ENCODE results near the gene POC1A. TPM values are rescaled to one million over a fixed set of nuclear protein-coding genes. Genes with fewer than 3 reads are reported as not detected.

Gene POC1A
- total and polyA plus RNA-seq, 10 of the 15 experiments (the other 5 are each of a cell fraction or from before 2014, with no cell fraction given) = 8.5 to 49.8 (median 23.5) TPM

DNA sequence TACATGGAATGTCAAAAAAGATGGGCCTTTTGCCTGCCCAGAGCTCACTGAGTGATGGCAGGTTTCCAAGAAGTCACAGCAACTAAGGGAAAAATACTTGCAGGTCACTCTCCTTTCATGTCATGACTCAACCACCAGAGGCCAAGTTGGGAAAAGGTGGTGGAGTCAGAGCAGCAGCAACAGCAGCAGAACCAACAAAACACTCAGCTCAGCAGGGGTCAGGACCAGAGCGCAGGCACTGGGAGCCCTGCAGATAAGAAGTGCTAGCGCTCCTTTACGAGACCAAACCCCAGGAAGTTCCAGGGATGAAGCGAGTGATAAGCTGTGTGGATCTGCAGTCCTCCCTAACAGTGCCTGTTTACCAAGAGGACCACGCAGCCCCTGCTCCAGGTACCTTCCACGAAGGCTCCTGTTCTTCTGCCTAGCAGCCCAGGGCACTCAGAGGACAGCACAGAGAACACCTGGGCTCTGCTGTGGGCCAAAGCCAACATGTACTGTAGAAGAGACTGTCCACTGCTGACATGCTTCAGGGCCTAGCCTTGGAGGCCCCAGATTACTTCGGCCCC is 26.0 kb downstream of the POC1A start (continued):
- TF ChIP-seq, protein P1, sequence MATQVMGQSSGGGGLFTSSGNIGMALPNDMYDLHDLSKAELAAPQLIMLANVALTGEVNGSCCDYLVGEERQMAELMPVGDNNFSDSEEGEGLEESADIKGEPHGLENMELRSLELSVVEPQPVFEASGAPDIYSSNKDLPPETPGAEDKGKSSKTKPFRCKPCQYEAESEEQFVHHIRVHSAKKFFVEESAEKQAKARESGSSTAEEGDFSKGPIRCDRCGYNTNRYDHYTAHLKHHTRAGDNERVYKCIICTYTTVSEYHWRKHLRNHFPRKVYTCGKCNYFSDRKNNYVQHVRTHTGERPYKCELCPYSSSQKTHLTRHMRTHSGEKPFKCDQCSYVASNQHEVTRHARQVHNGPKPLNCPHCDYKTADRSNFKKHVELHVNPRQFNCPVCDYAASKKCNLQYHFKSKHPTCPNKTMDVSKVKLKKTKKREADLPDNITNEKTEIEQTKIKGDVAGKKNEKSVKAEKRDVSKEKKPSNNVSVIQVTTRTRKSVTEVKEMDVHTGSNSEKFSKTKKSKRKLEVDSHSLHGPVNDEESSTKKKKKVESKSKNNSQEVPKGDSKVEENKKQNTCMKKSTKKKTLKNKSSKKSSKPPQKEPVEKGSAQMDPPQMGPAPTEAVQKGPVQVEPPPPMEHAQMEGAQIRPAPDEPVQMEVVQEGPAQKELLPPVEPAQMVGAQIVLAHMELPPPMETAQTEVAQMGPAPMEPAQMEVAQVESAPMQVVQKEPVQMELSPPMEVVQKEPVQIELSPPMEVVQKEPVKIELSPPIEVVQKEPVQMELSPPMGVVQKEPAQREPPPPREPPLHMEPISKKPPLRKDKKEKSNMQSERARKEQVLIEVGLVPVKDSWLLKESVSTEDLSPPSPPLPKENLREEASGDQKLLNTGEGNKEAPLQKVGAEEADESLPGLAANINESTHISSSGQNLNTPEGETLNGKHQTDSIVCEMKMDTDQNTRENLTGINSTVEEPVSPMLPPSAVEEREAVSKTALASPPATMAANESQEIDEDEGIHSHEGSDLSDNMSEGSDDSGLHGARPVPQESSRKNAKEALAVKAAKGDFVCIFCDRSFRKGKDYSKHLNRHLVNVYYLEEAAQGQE (IDR thresholded peaks at IDR 0.05; ENCODE audit: low read depth, low read length) = no peak
- TF ChIP-seq SRF (IDR thresholded peaks at IDR 0.05; ENCODE audit: low read depth in 2 of 2, low read length in 2 of 2) = no peak

- WGBS (ENCODE audit: insufficient coverage, insufficient replicate concordance, low lambda C conversion rate, missing lambda C conversion rate) = 88% methylated on average over 6 of the region's 6 CpGs
- FAIRE-seq (no peak), ATAC-seq (no peak), DNase-seq (ENCODE audit: low read depth, low spot score) (no peak)
- Histone ChIP-seq H3K9me3 (replicated peaks; ENCODE audit: control insufficient read depth, insufficient read depth, low read length) (no peaks in the 10 kb centered on the region), H3K4me1 (ENCODE audit: control insufficient read depth, insufficient read depth, low read length) (peaks cover 24% of the 10 kb centered on the region), H3K4me3 (no peak overlapping the region), H3K79me2 (ENCODE audit: control insufficient read depth, insufficient read depth, low read length) (no peaks in the 10 kb centered on the region), H3K27ac (ENCODE audit: control insufficient read depth, insufficient read depth) (no peak overlapping the region), H3K36me3 (ENCODE audit: control insufficient read depth in 2 of 2, insufficient read depth in 2 of 2, low read length in 1 of 2) (peaks cover 8 to 13% of the 10 kb centered on the region in 2 experiments), H2AFZ (ENCODE audit: control insufficient read depth, low read depth, low read length) (no peak overlapping the region), H3K27me3 (replicated peaks in 1 of 2; ENCODE audit: control insufficient read depth in 2 of 2, insufficient read depth in 2 of 2, low read length in 1 of 2) (no peaks in the 10 kb centered on the region), H3K9ac (ENCODE audit: control insufficient read depth, insufficient read depth, low read length) (no peak overlapping the region), H3K4me2 (ENCODE audit: control insufficient read depth, insufficient read depth) (no peak overlapping the region), H4K20me1 (ENCODE audit: control insufficient read depth, insufficient read depth) (no peaks in the 10 kb centered on the region)
- RAD21 ChIA-PET (ENCODE audit: unreplicated experiment) = no interaction called here
- intact Hi-C loops (cut with micrococcal nuclease; ENCODE audit: unreplicated experiment) = no loop called here
- SMC1A ChIA-PET (ENCODE audit: uncharacterized antibody, unreplicated experiment) = no interaction called here
- in situ Hi-C loops (cut with MboI) = no loop called here
- CTCF ChIA-PET = interaction anchor here (1.8 kb wide), 1 partner anchor 73 kb away, joined by 4 read pairs; no protein-coding TSS in a partner anchor
- BruUV-seq (replicated peaks) = no TSS peak
- TF ChIP-seq, protein P2, sequence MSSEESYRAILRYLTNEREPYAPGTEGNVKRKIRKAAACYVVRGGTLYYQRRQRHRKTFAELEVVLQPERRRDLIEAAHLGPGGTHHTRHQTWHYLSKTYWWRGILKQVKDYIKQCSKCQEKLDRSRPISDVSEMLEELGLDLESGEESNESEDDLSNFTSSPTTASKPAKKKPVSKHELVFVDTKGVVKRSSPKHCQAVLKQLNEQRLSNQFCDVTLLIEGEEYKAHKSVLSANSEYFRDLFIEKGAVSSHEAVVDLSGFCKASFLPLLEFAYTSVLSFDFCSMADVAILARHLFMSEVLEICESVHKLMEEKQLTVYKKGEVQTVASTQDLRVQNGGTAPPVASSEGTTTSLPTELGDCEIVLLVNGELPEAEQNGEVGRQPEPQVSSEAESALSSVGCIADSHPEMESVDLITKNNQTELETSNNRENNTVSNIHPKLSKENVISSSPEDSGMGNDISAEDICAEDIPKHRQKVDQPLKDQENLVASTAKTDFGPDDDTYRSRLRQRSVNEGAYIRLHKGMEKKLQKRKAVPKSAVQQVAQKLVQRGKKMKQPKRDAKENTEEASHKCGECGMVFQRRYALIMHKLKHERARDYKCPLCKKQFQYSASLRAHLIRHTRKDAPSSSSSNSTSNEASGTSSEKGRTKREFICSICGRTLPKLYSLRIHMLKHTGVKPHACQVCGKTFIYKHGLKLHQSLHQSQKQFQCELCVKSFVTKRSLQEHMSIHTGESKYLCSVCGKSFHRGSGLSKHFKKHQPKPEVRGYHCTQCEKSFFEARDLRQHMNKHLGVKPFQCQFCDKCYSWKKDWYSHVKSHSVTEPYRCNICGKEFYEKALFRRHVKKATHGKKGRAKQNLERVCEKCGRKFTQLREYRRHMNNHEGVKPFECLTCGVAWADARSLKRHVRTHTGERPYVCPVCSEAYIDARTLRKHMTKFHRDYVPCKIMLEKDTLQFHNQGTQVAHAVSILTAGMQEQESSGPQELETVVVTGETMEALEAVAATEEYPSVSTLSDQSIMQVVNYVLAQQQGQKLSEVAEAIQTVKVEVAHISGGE (CRISPR knock-in tag; IDR thresholded peaks at IDR 0.05) = no peak
- no peak for TF ChIP-seq NFYA (IDR thresholded peaks at IDR 0.05; ENCODE audit: borderline replicate concordance, low read depth, low read length)
- POLR2A ChIA-PET = no interaction called here
These were observed 27.7 kb downstream of the POC1A start for GRCh38 chr3:52126500-52126899.

Measured in GM12878 (cell line).